Measurements from ENCODE around the gene CDCA4. TPM values are rescaled to one million over a fixed set of nuclear protein-coding genes. Genes with fewer than 3 reads are reported as not detected.

Gene CDCA4
- total RNA-seq, 4 donors from 2014 or later: 5.8 to 7.8 (median 6.2) TPM

GRCh38 chr14:104985675-104986486 lies 35.0 kb downstream of the CDCA4 start, which contains the start of gene CLBA1:
Gene CLBA1, plus strand, starts transcription at chr14:104985788. Its CDS starts 644 bp downstream, at chr14:104986432.
- TF ChIP-seq POLR2AphosphoS5 (IDR thresholded peaks at IDR 0.05): peak; percentile 52
- peak; percentile 32 to 45 for TF ChIP-seq POLR2A (IDR thresholded peaks at IDR 0.05)
- TF ChIP-seq EP300 (IDR thresholded peaks at IDR 0.05): no peak
- peaks cover 0 to 15% of the 10 kb centered on the region in 2 donors for H3K36me3 ChIP-seq
- no peaks in the 10 kb centered on the region for H3K9me3 ChIP-seq
- ATAC-seq: peak; percentile 95
- H3K4me1 ChIP-seq: peaks cover 0 to 26% (median 6%) of the 10 kb centered on the region in 3 donors
- peak within 1 kb of the TSS; percentile 78 to 87 for H3K4me3 ChIP-seq
- H3K27me3 ChIP-seq: no peaks in the 10 kb centered on the region
- peak within 1 kb of the TSS; percentile 23 to 84 (median 78) for H3K27ac ChIP-seq
- 0% methylated on average over 24 of the region's 77 CpGs; no CpG with 5 or more reads in 1 of the 2 donors for WGBS, 2 donors (ENCODE audit: low coverage in 1 of 2)

GRCh38 chr14:104984056-104984894 lies 36.6 kb downstream of the CDCA4 start:
- no peaks in the 10 kb centered on the region for H3K9me3 ChIP-seq
- no peak for ATAC-seq

GRCh38 chr14:104983231-104983721 lies 37.6 kb downstream of the CDCA4 start:
- H3K4me3 ChIP-seq: no peak overlapping the region
- peaks cover 0 to 52% (median 11%) of the 10 kb centered on the region in 3 donors for H3K4me1 ChIP-seq
- no peaks in the 10 kb centered on the region for H3K36me3 ChIP-seq
- H3K9me3 ChIP-seq: no peaks in the 10 kb centered on the region
- no peak for ATAC-seq
- H3K27me3 ChIP-seq: no peaks in the 10 kb centered on the region
- no peak overlapping the region for H3K27ac ChIP-seq
- TF ChIP-seq CTCF (IDR thresholded peaks at IDR 0.05) (no peak), POLR2AphosphoS5 (IDR thresholded peaks at IDR 0.05) (no peak), POLR2A (IDR thresholded peaks at IDR 0.05) (no peak), EP300 (IDR thresholded peaks at IDR 0.05) (no peak)
- WGBS, 2 donors (ENCODE audit: low coverage in 1 of 2): 67 to 95% methylated on average over 1 to 3 of the region's 12 CpGs

More at GRCh38 chr14:104984056-104984894, 36.6 kb downstream of the CDCA4 start:
- TF ChIP-seq POLR2AphosphoS5 (IDR thresholded peaks at IDR 0.05) (no peak), EP300 (IDR thresholded peaks at IDR 0.05) (no peak), CTCF (IDR thresholded peaks at IDR 0.05) (no peak), POLR2A (IDR thresholded peaks at IDR 0.05) (no peak)
- H3K4me1 ChIP-seq: peaks cover 0 to 42% (median 6%) of the 10 kb centered on the region in 3 donors
- peaks cover 0 to 4% of the 10 kb centered on the region in 2 donors for H3K36me3 ChIP-seq
- H3K27me3 ChIP-seq: no peaks in the 10 kb centered on the region
- H3K4me3 ChIP-seq: no peak overlapping the region
- 85 to 90% methylated on average over 2 to 6 of the region's 15 CpGs for WGBS, 2 donors (ENCODE audit: low coverage in 1 of 2)
- peak overlapping the region in 3 of 4 donors; percentile 75 to 84 (median 81) for H3K27ac ChIP-seq

GRCh38 chr14:104982548-104983230 lies 38.2 kb downstream of the CDCA4 start:
- TF ChIP-seq POLR2A (IDR thresholded peaks at IDR 0.05): no peak
- TF ChIP-seq CTCF (IDR thresholded peaks at IDR 0.05): no peak
- TF ChIP-seq EP300 (IDR thresholded peaks at IDR 0.05): no peak
- TF ChIP-seq POLR2AphosphoS5 (IDR thresholded peaks at IDR 0.05): no peak
- no peak for ATAC-seq
- H3K27me3 ChIP-seq: no peaks in the 10 kb centered on the region
- no peak overlapping the region for H3K4me3 ChIP-seq
- no peaks in the 10 kb centered on the region for H3K36me3 ChIP-seq
- H3K27ac ChIP-seq: no peak overlapping the region
- H3K9me3 ChIP-seq: no peaks in the 10 kb centered on the region
- WGBS, 2 donors (ENCODE audit: low coverage in 1 of 2): 80% methylated on average over 2 of the region's 10 CpGs; no CpG with 5 or more reads in 1 of the 2 donors
- H3K4me1 ChIP-seq: peaks cover 0 to 56% (median 13%) of the 10 kb centered on the region in 3 donors
